HCEC 1CT (cell line): ENCODE results near the gene UNC13D.
A peak's percentile ranks its signal among the peaks of the same experiment; 100 is the strongest.

ENCODE experiments used
- DNase-seq: peaks from one replicate; pipeline ENCODE4 v3.0.0-alpha.2; 2017

The UNC13D gene

DNA sequence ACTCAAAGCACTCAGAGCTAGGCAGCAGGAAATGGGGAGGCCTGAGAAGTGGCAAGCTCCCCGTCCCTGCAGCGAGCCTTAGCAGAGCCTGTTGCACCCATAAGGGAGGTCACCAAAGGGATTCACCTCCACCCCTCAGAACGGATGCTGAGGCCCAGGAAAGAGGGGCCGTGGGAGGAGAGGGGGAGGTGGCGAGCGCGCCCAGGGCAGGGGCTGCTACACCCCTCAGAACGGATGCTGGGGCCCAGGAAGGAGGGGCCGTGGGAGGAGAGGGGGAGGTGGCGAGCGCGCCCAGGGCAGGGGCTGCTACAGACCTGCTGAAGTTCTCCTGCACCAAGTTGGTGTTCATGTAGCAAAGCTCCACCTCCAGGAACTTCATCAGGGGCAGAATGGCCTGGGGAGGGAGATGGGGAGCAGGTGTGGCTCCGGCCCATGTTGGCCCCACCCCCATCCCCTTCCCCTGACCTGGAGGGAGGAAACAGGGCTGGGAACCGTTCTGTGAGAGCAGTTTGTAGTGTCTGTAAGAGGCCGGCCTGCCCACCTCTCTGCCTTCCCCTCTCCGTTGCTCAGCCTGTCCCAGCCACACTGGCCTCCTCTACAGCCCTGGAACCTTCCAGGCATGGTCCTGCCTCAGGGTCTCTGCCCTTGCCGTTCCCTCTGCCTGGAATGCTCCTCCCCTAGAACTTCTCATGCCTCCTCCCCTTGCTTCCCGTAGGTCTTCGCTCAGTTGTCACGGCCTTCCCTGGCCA, 11.4 kb downstream of the UNC13D start:
- no peak for DNase-seq

DNA sequence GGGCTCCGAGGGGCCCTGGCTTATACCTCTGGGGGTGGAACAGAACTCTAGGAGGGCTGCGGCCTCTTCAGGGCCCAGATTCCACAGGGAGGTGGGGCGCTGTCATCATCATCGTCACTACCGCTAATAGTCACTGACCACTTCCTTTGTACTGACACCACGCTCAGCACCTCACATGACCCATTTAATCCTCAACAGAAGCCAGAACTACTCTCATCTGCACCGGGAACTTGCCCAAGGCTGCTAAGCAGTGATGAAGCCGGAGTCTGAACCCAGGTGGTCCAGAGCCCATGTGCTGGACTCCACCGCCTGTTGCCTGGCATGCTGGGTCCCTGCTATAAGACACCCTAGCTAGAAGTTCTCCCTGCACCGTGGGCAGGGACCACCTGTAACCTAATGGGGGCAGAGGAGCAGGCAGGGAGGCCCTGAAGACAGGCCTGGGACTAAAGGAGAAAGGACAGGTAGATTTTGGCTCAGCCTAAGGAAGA, 12.0 kb downstream of the UNC13D start:
- peak; percentile 86 for DNase-seq

DNA sequence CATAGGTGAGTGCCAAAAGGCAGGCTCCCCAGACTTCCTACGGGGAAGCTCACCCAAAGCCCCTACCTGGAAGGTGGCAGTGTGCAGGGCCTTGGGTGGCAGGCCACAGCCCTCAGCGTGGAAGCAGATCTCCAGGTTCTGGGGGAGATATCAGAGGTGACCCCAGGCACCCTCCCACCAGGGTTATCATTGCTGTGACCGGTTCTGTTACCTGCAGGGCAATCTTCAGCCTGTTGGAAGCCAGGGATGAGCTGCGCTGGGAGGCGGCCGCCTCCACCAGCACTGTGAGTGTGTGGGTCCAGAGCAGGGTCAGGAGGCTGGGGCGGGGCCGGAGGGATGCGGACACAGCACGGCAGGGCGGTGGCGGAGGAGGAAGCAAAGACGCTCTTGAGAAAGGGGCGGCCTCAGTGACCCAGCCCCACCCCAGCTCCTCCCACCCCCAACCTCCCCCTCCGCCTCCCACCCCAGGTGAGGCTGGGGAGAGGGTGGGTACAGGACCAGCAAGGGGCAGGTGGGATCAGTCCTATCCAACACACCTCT, 13.1 kb downstream of the UNC13D start:
- no peak for DNase-seq

DNA sequence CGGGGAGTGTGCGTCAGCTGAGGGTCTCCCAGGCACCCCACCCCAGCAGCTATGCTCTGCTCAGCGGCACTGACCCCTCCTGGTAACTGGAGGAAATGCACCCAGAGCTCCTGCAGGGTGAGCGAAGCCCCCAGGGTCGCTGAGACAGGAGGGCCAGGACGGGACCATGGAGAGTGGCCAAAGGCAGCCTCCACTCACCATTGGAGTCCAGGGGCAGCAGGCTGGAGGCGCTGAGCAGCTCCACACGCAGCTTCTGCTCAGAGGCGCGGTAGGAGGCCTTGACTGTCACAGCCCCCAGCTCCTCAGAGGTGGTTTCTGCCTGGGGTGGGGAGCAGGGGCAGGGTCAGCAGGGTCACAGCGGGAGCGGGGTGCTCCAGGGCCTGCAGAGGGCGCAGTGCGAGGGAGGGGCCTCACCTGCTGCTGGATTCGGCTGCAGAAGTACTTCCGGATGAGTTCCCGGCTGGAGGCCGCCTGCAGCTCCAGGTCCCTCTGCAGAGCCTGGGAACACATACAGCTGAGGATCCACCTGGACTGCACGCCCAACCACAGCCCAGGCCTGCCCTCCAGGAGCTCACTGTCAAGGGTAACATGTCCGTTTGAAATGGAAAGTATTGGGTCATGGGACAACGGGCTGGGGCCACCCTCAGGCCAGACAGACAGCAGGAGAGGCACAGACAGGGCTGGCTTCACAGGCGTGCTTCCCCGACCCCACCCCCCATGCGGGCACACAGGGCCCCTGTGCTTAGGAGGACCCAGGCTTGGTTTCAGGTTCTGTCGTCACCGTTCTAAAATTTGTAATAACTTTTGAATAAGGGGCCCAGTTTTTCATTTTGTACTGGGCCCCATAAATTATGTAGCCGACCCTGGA, 13.8 kb downstream of the UNC13D start:
- DNase-seq = no peak

DNA sequence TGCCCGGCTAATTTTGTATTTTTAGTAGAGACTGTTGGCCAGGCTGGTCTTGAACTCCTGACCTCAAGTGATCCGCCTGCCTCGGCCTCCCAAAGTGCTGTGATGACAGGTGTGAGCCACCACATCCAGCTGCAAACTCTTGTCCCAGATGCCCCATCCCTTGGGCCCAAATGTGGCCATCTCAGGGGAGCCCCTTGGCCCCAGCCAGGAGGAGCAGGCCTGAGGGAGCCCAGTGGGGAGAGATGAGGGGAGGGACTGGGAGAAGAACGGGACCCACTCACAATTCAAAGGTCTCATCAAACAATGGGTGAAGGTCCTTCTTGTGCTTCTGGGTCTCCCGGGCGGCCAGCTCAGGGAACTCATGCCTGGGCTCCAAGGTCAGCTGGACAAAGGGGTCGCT, 14.5 kb downstream of the UNC13D start:
- no peak for DNase-seq

DNA sequence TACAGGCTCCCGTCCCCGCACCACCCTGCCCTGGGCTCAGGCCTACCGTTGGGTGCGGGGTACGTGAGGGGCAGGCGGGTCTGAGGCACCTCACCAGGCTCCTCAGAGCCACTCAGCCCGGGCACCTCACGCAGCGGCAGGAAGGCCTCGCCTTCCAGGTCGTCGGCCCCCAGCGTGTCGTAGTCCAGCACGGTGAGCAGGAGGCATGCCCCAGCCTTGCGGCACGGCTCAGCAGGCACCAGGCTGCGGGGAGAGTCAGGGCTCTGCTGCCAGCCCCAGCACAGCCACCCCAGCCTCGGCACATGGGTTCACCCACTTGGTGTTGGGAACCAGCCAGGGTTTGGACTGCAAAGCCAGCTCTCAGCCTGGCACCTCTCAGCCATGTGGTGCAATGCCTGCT, 15.5 kb downstream of the UNC13D start:
- no peak for DNase-seq

DNA sequence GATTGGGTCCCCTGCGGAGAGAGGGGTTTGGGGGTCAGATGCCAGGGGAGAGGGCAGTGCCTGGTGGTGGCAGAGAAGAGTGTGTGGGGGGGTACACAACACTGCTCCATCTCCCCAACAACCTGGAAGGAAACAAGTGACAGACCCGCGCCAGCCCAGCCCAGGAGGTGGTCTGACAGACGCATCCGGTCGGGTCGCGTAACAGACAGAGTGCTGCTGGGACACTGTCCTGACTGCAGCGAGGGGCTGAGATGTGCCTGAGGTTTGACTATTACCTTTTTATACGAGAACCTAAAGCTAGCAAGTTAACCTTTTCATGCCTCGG, 16.2 kb downstream of the UNC13D start:
- no peak for DNase-seq

DNA sequence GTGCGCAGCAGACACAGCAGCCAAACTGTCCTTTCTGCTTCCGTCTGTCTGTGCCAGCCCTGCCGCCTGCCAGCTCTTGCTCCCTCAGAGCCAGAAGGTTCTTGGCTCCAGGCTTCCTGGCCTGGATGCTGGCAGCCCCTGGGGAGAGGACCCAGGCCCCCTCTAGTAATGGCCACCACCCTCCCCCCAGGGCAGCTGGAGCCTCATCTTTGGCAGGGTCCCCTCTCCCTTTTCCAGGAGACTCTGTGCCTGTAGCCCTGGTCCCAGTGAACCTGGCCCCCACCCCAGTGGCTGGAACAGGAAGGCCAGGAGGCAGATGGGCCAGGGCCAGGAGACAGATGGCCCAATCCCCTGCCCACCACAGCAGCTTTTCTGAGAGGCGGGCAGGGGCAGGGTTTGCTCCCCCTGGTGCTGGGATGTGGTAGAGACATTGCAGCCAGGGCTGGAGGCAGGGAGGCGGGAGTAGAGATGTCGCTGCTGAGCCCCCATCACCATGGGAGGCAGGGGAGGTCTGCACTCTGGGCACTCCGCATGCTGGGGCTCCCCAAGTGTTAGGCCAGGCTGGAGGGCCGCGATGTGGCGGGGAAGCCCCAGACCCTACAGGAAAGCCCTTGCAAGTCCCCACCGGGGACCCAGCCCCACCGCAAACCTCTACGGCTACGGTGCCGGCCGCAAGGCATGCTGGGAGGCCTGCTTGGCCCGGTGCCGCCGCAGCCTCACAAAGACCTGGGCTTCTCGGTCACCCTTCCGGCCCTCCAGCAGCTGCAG, 16.7 kb downstream of the UNC13D start:
- peak; percentile 43 for DNase-seq

DNA sequence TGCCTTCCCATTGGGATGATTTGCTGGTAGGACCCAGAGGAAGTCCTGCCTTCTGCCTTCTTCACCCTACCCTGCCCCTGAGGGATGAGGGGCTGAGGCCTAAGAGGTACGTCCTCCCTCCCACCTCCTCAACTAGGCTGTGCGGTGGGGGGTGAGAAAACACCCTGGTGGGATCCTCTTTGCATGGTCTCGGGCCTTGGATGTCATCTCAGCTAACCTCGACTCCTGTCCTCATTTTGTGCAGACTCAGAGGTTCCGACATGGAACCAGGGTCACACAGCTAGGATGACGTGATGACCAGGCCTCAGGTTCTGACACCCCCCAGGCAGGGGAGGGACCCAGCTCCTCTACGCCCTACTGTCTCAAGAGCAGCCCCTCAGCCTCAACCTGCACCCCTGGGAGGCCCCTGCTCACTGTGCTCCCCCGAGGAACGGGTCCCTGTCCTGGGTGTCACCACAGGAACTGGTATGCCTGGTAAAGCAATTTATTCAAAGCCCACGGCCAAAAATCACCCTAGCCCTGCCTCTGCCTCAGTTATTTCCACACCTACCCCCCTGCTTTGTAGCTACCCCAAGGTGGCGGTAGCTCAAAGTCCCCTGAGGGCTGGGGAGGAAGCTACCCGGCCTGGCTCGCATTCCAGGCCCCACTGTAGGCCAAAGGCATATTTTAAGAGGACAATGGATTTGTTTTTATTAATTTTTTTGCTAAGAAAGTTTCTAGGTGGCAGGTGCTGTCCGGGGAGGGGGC, 17.5 kb downstream of the UNC13D start:
- no peak for DNase-seq

DNA sequence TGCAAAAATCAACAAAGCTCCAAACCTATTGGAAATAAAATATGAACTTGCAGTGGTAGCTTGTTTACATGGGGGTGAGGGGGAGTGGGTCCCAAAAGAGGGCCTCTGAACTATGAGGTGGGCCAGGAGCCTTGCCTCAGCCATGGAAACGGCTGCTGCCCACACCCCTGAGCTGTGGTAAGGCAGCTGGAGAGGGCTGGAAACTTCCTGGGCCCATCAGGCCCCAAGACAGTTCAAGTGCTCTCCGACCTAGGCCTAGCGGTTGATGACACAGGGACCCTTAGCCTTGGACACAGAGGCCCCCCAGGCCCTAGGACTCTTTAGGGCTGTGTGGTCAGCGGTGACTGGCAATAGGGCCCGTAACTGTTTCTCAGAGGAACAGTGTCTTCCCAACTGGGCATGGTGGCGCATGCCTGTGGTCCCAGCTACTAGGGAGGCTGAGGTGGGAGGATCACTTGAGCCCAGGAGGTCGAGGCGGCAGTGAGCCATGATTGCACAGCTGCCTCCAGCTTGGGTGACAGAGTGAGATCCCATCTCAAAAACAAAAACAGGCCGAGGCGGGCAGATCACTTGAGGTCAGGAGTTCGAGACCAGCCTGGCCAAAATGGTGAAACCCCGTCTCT, 18.3 kb downstream of the UNC13D start:
- DNase-seq = no peak

DNA sequence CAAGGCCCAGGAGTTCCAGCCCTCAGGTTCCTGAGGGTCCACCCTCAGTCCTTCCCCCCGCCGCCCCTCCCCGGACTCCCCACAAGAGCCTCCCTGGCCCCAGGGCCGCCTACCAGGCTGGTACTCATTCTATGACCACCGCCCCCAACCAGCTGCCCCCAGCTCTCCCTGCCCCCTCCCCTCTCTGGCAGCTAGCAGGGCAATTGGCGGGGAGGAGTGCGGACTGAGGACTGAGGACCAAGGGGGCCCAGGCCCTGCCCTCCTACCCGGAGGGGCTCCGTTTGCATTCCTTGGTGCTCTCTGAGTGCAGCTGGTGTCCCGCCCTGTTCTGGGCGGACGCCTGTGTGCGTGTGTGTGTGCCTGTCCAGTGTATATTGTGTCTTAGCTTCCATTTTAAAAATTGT, 19.1 kb downstream of the UNC13D start:
- DNase-seq = no peak

DNA sequence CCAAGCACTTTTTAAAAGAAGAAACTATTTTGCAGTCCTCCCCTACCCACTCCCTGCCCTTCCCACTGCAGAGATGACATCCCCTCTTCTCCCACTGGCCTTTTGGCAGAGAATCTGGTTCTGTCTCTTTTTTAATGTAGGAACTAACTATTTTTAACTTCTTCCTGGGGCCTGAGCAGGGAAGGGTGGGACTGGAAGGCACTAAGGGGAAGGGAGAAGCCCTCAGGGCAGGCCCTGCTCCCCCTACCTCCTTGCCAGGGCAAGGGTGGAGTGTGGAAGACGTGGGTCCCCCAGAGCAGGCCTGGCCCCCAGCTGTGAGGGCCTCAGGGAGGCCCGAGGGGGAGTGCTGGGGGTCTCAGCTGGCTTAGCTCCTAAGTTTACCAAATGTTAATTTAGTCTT, 19.5 kb downstream of the UNC13D start:
- DNase-seq = no peak

DNA sequence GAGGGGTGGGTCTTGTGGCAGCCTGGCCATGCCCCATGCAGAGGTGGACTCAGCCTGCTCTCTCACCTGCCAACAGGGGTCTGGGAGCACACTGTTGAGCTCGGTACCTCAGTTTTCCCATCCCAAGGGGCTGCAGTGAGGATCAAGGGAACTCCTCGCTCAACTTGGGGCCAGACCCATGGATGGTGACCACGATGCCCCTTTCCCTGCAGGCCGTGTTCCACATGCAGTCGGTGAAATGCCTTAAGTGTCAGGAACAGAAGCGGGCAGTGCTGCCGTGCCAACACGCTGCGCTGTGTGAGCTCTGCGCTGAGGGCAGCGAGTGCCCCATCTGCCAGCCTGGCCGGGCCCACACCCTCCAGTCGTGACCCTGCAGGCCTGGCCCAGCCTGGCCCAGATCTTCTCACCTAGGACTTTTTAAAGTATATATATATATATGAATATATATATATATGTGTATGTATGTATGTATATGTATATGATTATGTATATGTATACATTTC, 20.1 kb downstream of the UNC13D start:
- DNase-seq = no peak

DNA sequence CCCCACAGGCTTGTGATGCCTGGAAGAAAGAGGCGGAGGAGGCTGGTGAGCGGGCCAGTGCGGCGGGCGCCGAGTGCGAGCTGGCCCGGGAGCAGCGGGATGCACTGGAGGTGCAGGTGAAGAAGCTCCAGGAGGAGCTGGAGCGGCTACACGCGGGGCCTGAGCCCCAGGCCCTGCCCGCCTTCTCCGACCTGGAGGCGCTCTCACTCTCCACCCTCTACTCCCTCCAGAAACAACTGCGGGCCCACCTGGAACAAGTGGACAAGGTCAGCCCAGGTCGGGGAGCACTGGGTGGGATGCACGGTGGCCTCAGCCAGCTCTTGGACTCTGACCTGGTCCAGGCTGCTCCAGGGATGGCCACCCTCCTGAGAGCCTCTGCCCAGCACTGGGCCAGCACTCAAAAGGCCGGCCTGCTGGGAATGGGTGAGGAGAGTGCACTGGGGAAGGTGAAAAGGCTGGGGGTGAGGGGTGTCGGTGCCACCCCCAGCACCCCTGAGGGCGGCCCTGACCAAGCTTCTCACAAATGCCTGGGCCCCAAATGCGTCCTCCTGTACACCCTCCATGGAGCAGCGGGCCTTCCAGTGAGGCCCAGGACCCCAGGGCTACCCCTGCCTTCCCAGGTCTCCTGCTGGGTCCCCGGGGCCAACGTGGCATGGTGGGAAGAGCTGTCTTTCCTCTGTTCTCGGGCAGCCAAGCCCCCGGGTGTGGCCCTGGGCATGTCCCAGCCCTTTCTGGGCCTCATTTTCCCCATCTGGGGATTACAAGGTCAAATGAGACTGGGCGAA, 20.8 kb downstream of the UNC13D start:
- DNase-seq = no peak

DNA sequence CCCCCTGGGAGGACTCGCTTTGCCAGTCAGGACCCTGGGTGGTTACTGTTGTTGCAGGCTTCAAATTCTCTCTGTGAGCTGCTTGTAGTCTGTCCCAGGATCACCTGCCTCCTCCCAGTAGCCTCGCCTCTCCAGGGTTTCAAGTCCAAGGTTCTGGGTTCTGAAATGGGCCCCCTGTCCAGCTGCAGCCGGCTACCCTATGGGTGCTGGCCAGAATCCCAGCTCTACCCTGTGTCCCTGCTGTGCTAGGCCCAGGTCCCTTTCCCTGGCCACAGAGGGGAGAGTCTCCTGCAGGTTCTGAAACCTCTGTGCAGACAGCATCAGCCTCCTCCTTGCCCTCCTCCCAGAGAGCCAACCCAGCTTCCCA, 21.4 kb downstream of the UNC13D start:
- DNase-seq = no peak

DNA sequence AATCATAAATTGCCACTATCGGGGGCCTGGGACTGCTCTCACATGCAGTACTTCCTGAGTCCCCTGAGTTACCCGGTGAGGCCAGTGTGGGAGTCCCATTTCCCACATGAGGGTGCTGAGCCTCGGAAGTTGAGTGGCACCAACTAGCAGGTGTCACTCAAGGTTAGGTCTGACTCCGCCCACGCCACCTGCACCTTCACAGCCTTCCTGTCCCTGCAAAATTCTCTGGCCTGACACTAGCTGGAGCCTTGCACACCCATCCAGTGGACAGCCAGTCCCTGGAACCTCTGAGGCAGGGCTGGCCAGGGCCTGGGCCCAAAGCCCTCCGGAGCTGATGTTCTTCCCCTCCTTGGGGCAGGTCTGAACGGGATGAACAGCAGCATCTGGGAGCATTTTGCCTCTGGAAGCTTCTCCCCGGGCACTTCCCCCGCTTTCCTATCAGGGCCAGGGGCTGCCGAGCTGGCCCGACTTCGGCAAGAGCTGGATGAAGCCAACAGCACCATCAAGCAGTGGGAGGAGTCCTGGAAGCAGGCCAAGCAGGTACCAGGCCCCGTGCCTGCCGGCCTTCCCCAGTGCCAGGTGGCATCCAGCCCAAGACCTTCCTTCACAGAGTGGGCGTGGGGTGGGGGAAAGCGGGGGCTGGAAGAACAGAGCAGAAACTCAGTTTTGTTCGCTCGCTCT, 21.9 kb downstream of the UNC13D start:
- no peak for DNase-seq

DNA sequence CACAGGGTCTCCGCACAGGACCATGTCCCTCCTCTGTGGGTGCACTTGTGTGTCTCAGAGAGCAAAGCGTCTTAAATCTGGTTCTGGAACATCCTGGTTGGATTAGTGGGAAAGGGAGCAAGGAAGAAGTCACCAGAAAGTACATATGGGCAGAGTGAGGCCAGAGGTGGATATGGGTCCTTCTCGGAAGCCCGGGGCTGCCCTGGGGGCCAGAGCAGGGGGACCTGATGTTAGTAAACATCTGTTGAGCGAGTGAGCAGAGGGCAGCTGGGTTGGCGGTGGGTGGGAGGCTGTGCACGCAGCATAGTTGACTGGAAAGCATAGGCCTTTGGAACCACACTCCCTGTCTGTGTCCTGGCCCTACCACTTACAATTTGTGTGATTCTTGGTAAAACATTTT, 22.7 kb downstream of the UNC13D start:
- no peak for DNase-seq

DNA sequence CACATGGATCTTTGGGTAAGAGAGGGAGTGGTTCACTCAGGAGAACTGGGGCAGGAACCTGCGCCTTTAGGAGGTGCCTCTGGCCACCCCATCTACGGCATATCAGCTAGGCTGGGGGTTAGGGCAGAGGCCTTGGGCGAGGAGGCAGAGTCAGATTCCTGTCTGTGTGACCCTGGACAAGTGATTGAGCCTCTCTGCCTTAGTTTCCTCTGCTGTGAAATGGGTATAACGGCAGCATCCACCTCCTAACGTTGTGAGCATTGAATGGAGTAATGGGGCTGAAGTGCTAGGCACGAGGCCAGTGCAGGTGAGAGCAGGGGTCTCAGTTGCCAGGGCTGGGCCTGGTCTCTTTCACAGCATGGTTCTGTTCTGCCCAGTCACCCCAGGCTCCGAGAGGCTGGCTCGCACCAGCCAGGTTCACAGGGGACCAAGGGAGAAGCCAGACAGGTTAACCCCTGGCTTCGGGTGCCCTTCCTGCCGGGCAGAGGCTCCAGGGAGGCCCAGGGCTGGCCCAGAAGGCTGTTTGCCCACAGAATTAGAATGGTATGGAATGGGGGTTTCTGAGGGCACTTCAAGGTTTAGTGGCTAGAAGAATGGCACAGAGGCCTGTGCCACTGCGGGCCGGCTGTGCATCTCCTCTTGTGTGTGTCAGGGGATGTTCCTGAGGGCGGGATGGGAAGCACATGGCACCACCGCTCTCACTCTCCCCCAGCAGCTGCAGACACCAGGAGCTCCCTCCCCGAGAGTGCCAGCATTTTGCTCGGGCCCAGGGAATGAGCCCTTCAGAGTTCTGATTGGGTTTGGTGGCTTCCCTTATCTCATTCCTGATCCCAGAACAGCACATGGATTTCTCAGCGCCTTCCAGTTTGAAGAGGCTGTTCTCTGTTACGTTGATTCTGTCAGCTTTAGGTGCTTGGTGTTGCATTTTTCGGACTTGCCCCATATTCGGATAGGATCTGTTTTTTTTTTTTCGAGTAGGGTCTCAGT, 23.8 kb downstream of the UNC13D start:
- no peak for DNase-seq

DNA sequence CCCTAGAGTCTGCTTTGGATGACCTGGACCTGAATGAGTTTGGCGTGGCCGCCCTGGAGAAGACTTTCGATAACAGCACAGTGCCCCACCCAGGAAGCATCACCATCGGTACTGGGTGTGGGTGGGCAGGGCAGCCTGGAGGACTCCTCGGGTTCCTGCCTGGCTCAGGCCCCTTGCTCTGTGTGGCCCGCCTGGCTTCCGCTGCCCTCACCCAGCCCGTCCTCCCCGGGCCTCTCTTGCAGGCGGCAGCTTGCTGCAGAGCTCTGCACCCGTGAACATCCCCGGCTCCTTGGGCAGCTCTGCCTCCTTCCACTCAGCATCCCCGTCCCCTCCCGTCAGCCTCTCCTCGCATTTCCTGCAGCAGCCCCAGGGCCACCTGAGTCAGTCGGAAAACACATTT, 24.5 kb downstream of the UNC13D start:
- DNase-seq = no peak
